Esophagus muscularis mucosa (tissue), 3 donors: ENCODE data around the gene PPP4R4.
"Not testable (repeated sequence)": the region's sequence is repeated elsewhere in the genome, so short reads cannot be mapped to it uniquely, and the experiment has no call there.

ENCODE experiments used
- POLR2A ChIP-seq: fragments of 450-650 bp; IDR thresholded peaks from one replicate; pipeline ENCODE4 v1.6.1; 2017; ENCODE audit warnings: antibody characterized with exemption, moderate library complexity, mild to moderate bottlenecking, low read depth
- TF ChIP-seq, protein P1 (sequence below), 3 experiments: fragments of 200-600 bp in 2 of 3; fragments of 450-650 bp in 1 of 3; sonication (generic) in 2 of 3; IDR thresholded peaks; one replicate each; pipeline ENCODE4 v1.5.1; 2017 to 2019; ENCODE audit warnings: antibody characterized with exemption in 3 of 3, mild to moderate bottlenecking in 2 of 3, moderate library complexity in 1 of 3

DNA sequence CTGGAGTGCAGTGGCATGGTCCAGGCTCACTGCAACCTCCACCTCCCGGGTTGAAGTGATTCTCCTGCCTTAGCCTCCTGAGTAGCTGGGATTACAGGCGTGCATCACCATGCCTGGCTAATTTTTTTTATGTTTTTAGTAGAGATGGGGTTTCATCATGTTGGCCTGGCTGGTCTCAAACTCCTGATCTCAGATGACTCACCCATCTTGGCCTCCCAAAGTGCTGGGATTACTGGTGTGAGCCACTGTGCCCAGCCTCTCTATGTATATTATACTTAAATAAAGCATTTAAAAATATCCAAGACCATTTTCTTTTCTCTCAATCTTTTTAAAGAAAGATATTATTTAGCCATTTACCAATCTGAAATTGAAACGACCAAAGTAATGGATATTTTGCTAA, 90.1 kb downstream of the PPP4R4 start:
- TF ChIP-seq, protein P1, sequence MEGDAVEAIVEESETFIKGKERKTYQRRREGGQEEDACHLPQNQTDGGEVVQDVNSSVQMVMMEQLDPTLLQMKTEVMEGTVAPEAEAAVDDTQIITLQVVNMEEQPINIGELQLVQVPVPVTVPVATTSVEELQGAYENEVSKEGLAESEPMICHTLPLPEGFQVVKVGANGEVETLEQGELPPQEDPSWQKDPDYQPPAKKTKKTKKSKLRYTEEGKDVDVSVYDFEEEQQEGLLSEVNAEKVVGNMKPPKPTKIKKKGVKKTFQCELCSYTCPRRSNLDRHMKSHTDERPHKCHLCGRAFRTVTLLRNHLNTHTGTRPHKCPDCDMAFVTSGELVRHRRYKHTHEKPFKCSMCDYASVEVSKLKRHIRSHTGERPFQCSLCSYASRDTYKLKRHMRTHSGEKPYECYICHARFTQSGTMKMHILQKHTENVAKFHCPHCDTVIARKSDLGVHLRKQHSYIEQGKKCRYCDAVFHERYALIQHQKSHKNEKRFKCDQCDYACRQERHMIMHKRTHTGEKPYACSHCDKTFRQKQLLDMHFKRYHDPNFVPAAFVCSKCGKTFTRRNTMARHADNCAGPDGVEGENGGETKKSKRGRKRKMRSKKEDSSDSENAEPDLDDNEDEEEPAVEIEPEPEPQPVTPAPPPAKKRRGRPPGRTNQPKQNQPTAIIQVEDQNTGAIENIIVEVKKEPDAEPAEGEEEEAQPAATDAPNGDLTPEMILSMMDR (IDR thresholded peaks at IDR 0.05): not testable (repeated sequence)
- TF ChIP-seq POLR2A: not testable (repeated sequence)
